Jurkat, Clone E6-1 (cell line): ENCODE results near the gene FGFR3.

Experiments
- DNase-seq: peaks from one replicate; pipeline ENCODE4 v3.0.0-alpha.2; 2011; ENCODE audit warnings: low read depth, low spot score
- H3K4me3 ChIP-seq: 2 replicates; pipeline ENCODE4 v1.5.1; 2011; ENCODE audit warnings: mild to moderate bottlenecking, low read length, control low read depth, moderate library complexity

The FGFR3 gene

GRCh38 chr4:1851160-1851559, 58.1 kb downstream of the FGFR3 start:
- no peak for DNase-seq
- H3K4me3 ChIP-seq: no peak overlapping the region

GRCh38 chr4:1851575-1852410, 58.7 kb downstream of the FGFR3 start:
- H3K4me3 ChIP-seq: no peak overlapping the region
- DNase-seq: no peak

- H3K4me3 ChIP-seq: no peak overlapping the region
These were observed 60.0 kb downstream of the FGFR3 start for GRCh38 chr4:1852904-1853623.

GRCh38 chr4:1854752-1855151, 61.7 kb downstream of the FGFR3 start:
- no peak for DNase-seq
- H3K4me3 ChIP-seq: peak overlapping the region; percentile 74

More at GRCh38 chr4:1852904-1853623, 60.0 kb downstream of the FGFR3 start:
- no peak for DNase-seq

GRCh38 chr4:1855333-1856070, 62.4 kb downstream of the FGFR3 start:
- H3K4me3 ChIP-seq: peak overlapping the region; percentile 74
- no peak for DNase-seq

GRCh38 chr4:1856071-1856942, 63.2 kb downstream of the FGFR3 start, which contains the start of gene LETM1:
Gene LETM1, minus strand, starts transcription at chr4:1856156. Its CDS starts 206 bp downstream, at chr4:1855950.
- peak; percentile 89 for DNase-seq
- H3K4me3 ChIP-seq: peak within 1 kb of the TSS; percentile 74

GRCh38 chr4:1856943-1857699, 64.0 kb downstream of the FGFR3 start:
- no peak for DNase-seq
- H3K4me3 ChIP-seq: peak overlapping the region; percentile 74

GRCh38 chr4:1857931-1858330, 64.8 kb downstream of the FGFR3 start:
- no peak overlapping the region for H3K4me3 ChIP-seq

More at GRCh38 chr4:1857931-1858330, 64.8 kb downstream of the FGFR3 start:
- DNase-seq: no peak
